ENCODE measurements around the gene CYFIP2.

GRCh38 chr5:157415838-157416237 lies 149.9 kb downstream of the CYFIP2 start:
- TF ChIP-seq POLR2A (IDR thresholded peaks at IDR 0.05; ENCODE audit: low read depth, low read length) (no peak), CTCF (IDR thresholded peaks at IDR 0.05 in 2 of 3, conservative IDR thresholded peaks at IDR 0.05 in 1 of 3; ENCODE audit: control insufficient read depth in 2 of 3, extremely low read depth in 1 of 3, insufficient read depth in 1 of 3, low read depth in 3 of 3, low read length in 3 of 3) (no peak)
